GM12878 (cell line): ENCODE results near the gene CYP4F3. TPM values are rescaled to one million over a fixed set of nuclear protein-coding genes. Genes with fewer than 3 reads are reported as not detected.

Experiments used
- ATAC-seq: fragments of 200-7000 bp; cut with Tn5 transposase; 3 replicates; pipeline ENCODE4 v1.9.1; 2020; ENCODE audit warnings: mild to moderate bottlenecking, moderate library complexity
- BruUV-seq: library from RNA; stranded (reverse); fragments of 400-500 nt; replicated peaks from 2 replicates; lab custom pipeline; 2021; lab: Mats Ljungman, UMichigan
- CTCF ChIA-PET: fragments of 300-600 bp; sonication (Branson Sonifier 250); formaldehyde crosslinking; extraction: SDS; loops from one replicate; lab custom pipeline; 2021; ENCODE audit warnings: inconsistent platforms; lab: Yijun Ruan, JAX
- POLR2A ChIA-PET: fragments of 350-600 bp; formaldehyde crosslinking; extraction: SDS; loops from one replicate; lab custom pipeline; 2021; ENCODE audit warnings: inconsistent platforms; lab: Charles Lee
- RAD21 ChIA-PET: fragments of 300-600 bp; sonication (Branson Sonifier 250); formaldehyde crosslinking; loops from one replicate; lab custom pipeline; 2023; ENCODE audit warnings: antibody characterized with exemption; ENCODE audit not compliant: unreplicated experiment; lab: Charles Lee
- SMC1A ChIA-PET: fragments of 300-600 bp; sonication (Branson Sonifier 250); formaldehyde crosslinking; loops from one replicate; lab custom pipeline; 2023; ENCODE audit not compliant: unreplicated experiment, uncharacterized antibody; lab: Charles Lee
- DNase-seq: peaks from one replicate; pipeline ENCODE4 v3.0.0-alpha.2; 2011; ENCODE audit warnings: low read depth, low spot score
- FAIRE-seq: peaks from 3 replicates; lab custom pipeline; 2011; peaks lifted over from hg19 to GRCh38; lab: Jason Lieb, UNC
- H2AFZ ChIP-seq: 2 replicates; pipeline ENCODE4 v1.6.0; 2011; ENCODE audit warnings: low read depth, low read length, control low read depth; ENCODE audit not compliant: control insufficient read depth
- H3K27ac ChIP-seq: 2 replicates; pipeline ENCODE4 v1.5.1; 2011; ENCODE audit warnings: control low read depth; ENCODE audit not compliant: control insufficient read depth, insufficient read depth
- H3K27me3 ChIP-seq, 2 experiments: replicated peaks in 1 of 2; 2 replicates each; pipeline versions ENCODE4 v1.6.0 to v1.6.1; 2011; ENCODE audit warnings: low read length in 1 of 2; ENCODE audit not compliant: control insufficient read depth in 2 of 2, insufficient read depth in 2 of 2
- H3K36me3 ChIP-seq, 2 experiments: 2 replicates each; pipeline ENCODE4 v1.5.1; 2011; ENCODE audit warnings: low read length in 1 of 2; ENCODE audit not compliant: control insufficient read depth in 2 of 2, insufficient read depth in 2 of 2
- H3K4me1 ChIP-seq: 2 replicates; pipeline ENCODE4 v1.6.1; 2011; ENCODE audit warnings: mild to moderate bottlenecking, low read length, moderate library complexity, mixed read lengths; ENCODE audit not compliant: control insufficient read depth, insufficient read depth
- H3K4me2 ChIP-seq: 2 replicates; pipeline ENCODE4 v1.6.0; 2011; ENCODE audit warnings: control low read depth; ENCODE audit not compliant: control insufficient read depth, insufficient read depth
- H3K4me3 ChIP-seq: fragments of 200-600 bp; sonication (generic); 2 replicates; pipeline ENCODE4 v1.5.1; 2016
- H3K79me2 ChIP-seq: 2 replicates; pipeline ENCODE4 v1.6.0; 2011; ENCODE audit warnings: low read length; ENCODE audit not compliant: control insufficient read depth, insufficient read depth
- H3K9ac ChIP-seq: 2 replicates; pipeline ENCODE4 v1.8.0; 2011; ENCODE audit warnings: low read length, control low read depth, mixed read lengths; ENCODE audit not compliant: control insufficient read depth, insufficient read depth
- H3K9me3 ChIP-seq: replicated peaks from 3 replicates; pipeline ENCODE4 v1.5.1; 2011; ENCODE audit warnings: mild to moderate bottlenecking, low read length; ENCODE audit not compliant: control insufficient read depth, insufficient read depth
- H4K20me1 ChIP-seq: 2 replicates; pipeline ENCODE4 v1.6.0; 2011; ENCODE audit not compliant: control insufficient read depth, insufficient read depth
- CBFB ChIP-seq: IDR thresholded peaks from 2 replicates; pipeline ENCODE4 v1.6.1; 2016; ENCODE audit warnings: antibody characterized with exemption, low read depth
- CREM ChIP-seq: IDR thresholded peaks from 2 replicates; pipeline ENCODE4 v1.6.1; 2014; ENCODE audit warnings: antibody characterized with exemption, low read depth
- CUX1 ChIP-seq: IDR thresholded peaks from 2 replicates; pipeline ENCODE4 v1.6.1; 2012; ENCODE audit warnings: improper control_type of control experiment, low read depth, low read length; ENCODE audit not compliant: insufficient replicate concordance
- ELK1 ChIP-seq: IDR thresholded peaks from 2 replicates; pipeline ENCODE4 v1.6.1; 2012; ENCODE audit warnings: low read depth, low read length, improper control_type of control experiment
- ETV6 ChIP-seq, 2 experiments: fragments of 450-650 bp in 1 of 2; IDR thresholded peaks in 1 of 2; conservative IDR thresholded peaks in 1 of 2; 2 replicates each; pipeline ENCODE4 v1.6.1; 2014; ENCODE audit warnings: antibody characterized with exemption in 1 of 2, borderline replicate concordance in 1 of 2, low read depth in 1 of 2, mild to moderate bottlenecking in 1 of 2, moderate library complexity in 1 of 2
- NFXL1 ChIP-seq: fragments of 450-650 bp; IDR thresholded peaks from 2 replicates; pipeline ENCODE4 v1.6.1; 2017; ENCODE audit warnings: antibody characterized with exemption, mild to moderate bottlenecking, borderline replicate concordance
- NR2F1 ChIP-seq: fragments of 450-650 bp; conservative IDR thresholded peaks from 2 replicates; pipeline ENCODE4 v1.6.1; 2017; ENCODE audit warnings: mild to moderate bottlenecking
- RCOR1 ChIP-seq: conservative IDR thresholded peaks from 2 replicates; pipeline ENCODE4 v1.6.1; 2012; ENCODE audit warnings: low read depth, low read length, improper control_type of control experiment
- SRF ChIP-seq, 2 experiments: IDR thresholded peaks; 2 replicates each; pipeline ENCODE4 v1.6.1; 2011; ENCODE audit warnings: low read depth in 2 of 2, low read length in 2 of 2, mild to moderate bottlenecking in 1 of 2, moderate library complexity in 1 of 2
- STAT3 ChIP-seq: IDR thresholded peaks from 2 replicates; pipeline ENCODE4 v1.6.1; 2011; ENCODE audit warnings: low read depth, low read length, improper control_type of control experiment
- ZNF217 ChIP-seq: fragments of 450-650 bp; IDR thresholded peaks from 2 replicates; pipeline ENCODE4 v1.6.1; 2017; ENCODE audit warnings: antibody characterized with exemption, mild to moderate bottlenecking
- WGBS: methylation state at CpG from one replicate; pipeline ENCODE4 v1.1.6; 2016; ENCODE audit warnings: low lambda C conversion rate; ENCODE audit not compliant: insufficient replicate concordance, insufficient coverage; ENCODE audit errors: missing lambda C conversion rate; 5-methylcytosine and 5-hydroxymethylcytosine counted together
- in situ Hi-C: fragments of 300-500 bp; cut with MboI; formaldehyde crosslinking; loops from 9 replicates; pipeline ENCODE4 v1.14.3; 2018; ENCODE audit warnings: mixed read lengths
- intact Hi-C: fragments of 100-400 bp; cut with micrococcal nuclease; formaldehyde crosslinking; loops from one replicate; pipeline ENCODE4 v1.14.2; 2022; ENCODE audit not compliant: unreplicated experiment
- polyA plus RNA-seq, 11 experiments: library from polyadenylated mRNA; depleted of rRNA in 4 of 11; unstranded in 6 of 11; stranded (reverse) in 5 of 11; fragments of >200 nt; fragmentation: Nextera tagmentation in 4 of 11; fragmentation: Illumina TruSeq in 1 of 11; extraction: Ambion mirVana in 4 of 11; extraction: Trizol in 1 of 11; gene quantifications; 1 replicate in 1 of 11; 2 replicates in 10 of 11; pipeline versions ENCODE4 v1.2.1 to v1.2.3, GENCODE V29; 2011 to 2016; ENCODE audit warnings: inconsistent platforms in 2 of 11, missing spikeins in 2 of 11, low read depth in 1 of 11
- total RNA-seq, 4 experiments: library from RNA; depleted of rRNA in 3 of 4; stranded (reverse); fragments of >200 nt in 3 of 4; fragmentation: Illumina TruSeq in 1 of 4; extraction: Trizol in 1 of 4; gene quantifications; 2 replicates each; pipeline versions ENCODE4 v1.2.1 to v1.2.3, GENCODE V29; 2013 to 2021

The CYP4F3 gene
- total and polyA plus RNA-seq, 10 of the 15 experiments (the other 5 are each of a cell fraction or from before 2014, with no cell fraction given): 0.08 to 4.7 (median 1.2) TPM

GRCh38 chr19:15680478-15681322 is 40.0 kb downstream of the CYP4F3 start (continued):
- no peak for TF ChIP-seq CUX1
- TF ChIP-seq STAT3: no peak
- TF ChIP-seq CREM: no peak
- TF ChIP-seq, all 136 proteins: peak for 0

GRCh38 chr19:15683411-15683810 is 42.7 kb downstream of the CYP4F3 start:
- TF ChIP-seq RCOR1 (no peak), NR2F1 (no peak), ELK1 (no peak), ZNF217 (no peak), NFXL1 (no peak), STAT3 (no peak), ETV6 (conservative IDR thresholded peaks at IDR 0.05 in 1 of 2, IDR thresholded peaks at IDR 0.05 in 1 of 2; ENCODE audit: borderline replicate concordance in 1 of 2, low read depth in 1 of 2) (no peak), CBFB (no peak), SRF (IDR thresholded peaks at IDR 0.05; ENCODE audit: low read depth in 2 of 2, low read length in 2 of 2) (no peak)
- no peaks in the 10 kb centered on the region; the same call in 2 of the 3 replicates for H3K9me3 ChIP-seq
- SMC1A ChIA-PET: no interaction called here
- H3K4me3 ChIP-seq: no peak overlapping the region
- 73% methylated on average over 10 of the region's 10 CpGs for WGBS
- H3K36me3 ChIP-seq: no peaks in the 10 kb centered on the region
- ATAC-seq (no peak), FAIRE-seq (no peak), DNase-seq (no peak)
- no peaks in the 10 kb centered on the region for H3K27me3 ChIP-seq
- H3K9ac ChIP-seq: no peak overlapping the region
- no peaks in the 10 kb centered on the region for H4K20me1 ChIP-seq
- H3K4me1 ChIP-seq: no peaks in the 10 kb centered on the region
- in situ Hi-C loops (no loop called here), intact Hi-C loops (no loop called here)
- RAD21 ChIA-PET: no interaction called here
- CTCF ChIA-PET: no interaction called here
- POLR2A ChIA-PET: no interaction called here
- no peak overlapping the region for H2AFZ ChIP-seq
- H3K27ac ChIP-seq: no peak overlapping the region
- no TSS peak for BruUV-seq
- H3K4me2 ChIP-seq: no peak overlapping the region
- H3K79me2 ChIP-seq: no peaks in the 10 kb centered on the region
